ENCODE measurements around the gene ZBED1.
"Not testable (repeated sequence)": the region's sequence is repeated elsewhere in the genome, so short reads cannot be mapped to it uniquely, and the experiment has no call there.

The ZBED1 gene

DNA sequence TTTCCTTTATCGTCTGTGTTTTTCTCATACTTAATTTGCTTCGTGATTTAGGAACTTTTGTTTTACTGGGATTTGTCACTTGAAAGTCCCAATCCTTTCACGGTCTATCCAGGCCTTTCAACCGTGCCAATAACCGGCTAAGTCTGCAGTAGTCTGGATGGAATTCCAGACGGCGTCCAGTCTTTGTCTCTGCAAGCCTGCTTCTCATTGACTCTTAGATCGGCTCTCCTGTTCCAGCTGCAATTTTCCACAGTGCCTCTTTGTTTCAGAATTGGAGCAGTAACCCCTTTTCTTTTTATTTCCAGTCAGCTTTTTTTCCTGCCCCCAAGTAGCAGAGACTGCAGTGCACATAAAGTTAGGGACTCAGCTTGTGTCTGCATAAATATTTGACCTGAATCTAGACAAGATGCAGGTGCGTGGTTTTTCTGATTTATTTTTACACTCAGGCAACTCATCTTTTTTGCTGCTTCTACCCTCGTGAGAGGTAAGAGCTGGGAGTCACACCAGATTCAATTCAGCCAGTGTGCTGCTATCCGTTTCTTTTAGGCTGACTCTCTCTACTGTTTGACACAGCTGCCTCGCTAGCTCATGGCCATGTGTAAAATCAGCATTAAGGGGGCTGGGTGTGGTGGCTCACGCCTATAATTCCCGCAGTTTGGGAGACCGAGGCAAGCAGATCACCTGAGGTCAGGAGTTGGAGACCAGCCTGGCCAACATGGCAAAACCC, 37.4 kb upstream of the ZBED1 start:
- no peaks in the 10 kb centered on the region for H3K4me1 ChIP-seq
- TF ChIP-seq, protein P1, sequence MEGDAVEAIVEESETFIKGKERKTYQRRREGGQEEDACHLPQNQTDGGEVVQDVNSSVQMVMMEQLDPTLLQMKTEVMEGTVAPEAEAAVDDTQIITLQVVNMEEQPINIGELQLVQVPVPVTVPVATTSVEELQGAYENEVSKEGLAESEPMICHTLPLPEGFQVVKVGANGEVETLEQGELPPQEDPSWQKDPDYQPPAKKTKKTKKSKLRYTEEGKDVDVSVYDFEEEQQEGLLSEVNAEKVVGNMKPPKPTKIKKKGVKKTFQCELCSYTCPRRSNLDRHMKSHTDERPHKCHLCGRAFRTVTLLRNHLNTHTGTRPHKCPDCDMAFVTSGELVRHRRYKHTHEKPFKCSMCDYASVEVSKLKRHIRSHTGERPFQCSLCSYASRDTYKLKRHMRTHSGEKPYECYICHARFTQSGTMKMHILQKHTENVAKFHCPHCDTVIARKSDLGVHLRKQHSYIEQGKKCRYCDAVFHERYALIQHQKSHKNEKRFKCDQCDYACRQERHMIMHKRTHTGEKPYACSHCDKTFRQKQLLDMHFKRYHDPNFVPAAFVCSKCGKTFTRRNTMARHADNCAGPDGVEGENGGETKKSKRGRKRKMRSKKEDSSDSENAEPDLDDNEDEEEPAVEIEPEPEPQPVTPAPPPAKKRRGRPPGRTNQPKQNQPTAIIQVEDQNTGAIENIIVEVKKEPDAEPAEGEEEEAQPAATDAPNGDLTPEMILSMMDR (IDR thresholded peaks at IDR 0.05), result no peak
- no peaks in the 10 kb centered on the region for H3K9me3 ChIP-seq
- peaks cover 0 to under 1% of the 10 kb centered on the region in 2 donors for H3K27me3 ChIP-seq
- no peaks in the 10 kb centered on the region for H3K36me3 ChIP-seq
- intact Hi-C loops (cut with DNase I; ENCODE audit: low total_unique reads), result no loop called here
- H3K4me3 ChIP-seq, result no peak overlapping the region
- DNase-seq, result no peak
- no peak overlapping the region for H3K27ac ChIP-seq

DNA sequence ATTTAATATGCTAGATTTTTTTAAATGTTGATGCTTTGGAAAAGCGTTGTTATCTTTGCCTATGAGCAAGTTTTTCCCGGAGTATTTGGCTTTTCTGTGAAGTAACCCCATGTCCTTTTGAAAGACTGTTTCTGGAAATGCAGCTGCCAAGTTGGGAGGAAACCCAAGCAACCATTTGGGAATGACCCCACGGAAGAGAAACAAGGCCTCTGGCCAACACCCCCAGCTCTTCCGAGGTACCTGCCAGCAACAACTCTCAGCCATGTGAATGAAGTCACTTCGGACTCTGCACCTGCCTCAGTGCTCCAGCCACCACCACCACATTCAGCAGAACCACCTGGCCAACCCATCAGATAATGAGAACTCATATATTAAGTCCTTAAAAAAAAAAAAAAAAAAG, 36.2 kb upstream of the ZBED1 start:
- intact Hi-C loops (cut with DNase I; ENCODE audit: low total_unique reads), result no loop called here
- TF ChIP-seq, protein P1 (IDR thresholded peaks at IDR 0.05), result no peak
- Histone ChIP-seq H3K27ac (no peak overlapping the region), H3K27me3 (peaks cover 0 to 5% of the 10 kb centered on the region in 2 donors), H3K4me1 (no peaks in the 10 kb centered on the region), H3K9me3 (no peaks in the 10 kb centered on the region), H3K4me3 (no peak overlapping the region), H3K36me3 (no peaks in the 10 kb centered on the region)
- DNase-seq, result no peak

GRCh38 chrX:2536141-2536540, 35.4 kb upstream of the ZBED1 start:
- peaks cover 0 to 9% of the 10 kb centered on the region in 2 donors for H3K27me3 ChIP-seq
- DNase-seq, result no peak
- no peak overlapping the region for H3K4me3 ChIP-seq
- TF ChIP-seq, protein P1 (IDR thresholded peaks at IDR 0.05), result no peak
- no peaks in the 10 kb centered on the region for H3K9me3 ChIP-seq
- no peaks in the 10 kb centered on the region for H3K36me3 ChIP-seq
- no peaks in the 10 kb centered on the region for H3K4me1 ChIP-seq
- H3K27ac ChIP-seq, result no peak overlapping the region
- intact Hi-C loops (cut with DNase I; ENCODE audit: low total_unique reads), result no loop called here

GRCh38 chrX:2534261-2535021, 33.7 kb upstream of the ZBED1 start:
- H3K36me3 ChIP-seq; H3K27ac ChIP-seq; intact Hi-C loops (cut with DNase I; ENCODE audit: low total_unique reads); H3K4me3 ChIP-seq; DNase-seq; H3K9me3 ChIP-seq; H3K4me1 ChIP-seq: not testable (repeated sequence)
- peaks cover 0 to 13% of the 10 kb centered on the region in 2 donors for H3K27me3 ChIP-seq

DNA sequence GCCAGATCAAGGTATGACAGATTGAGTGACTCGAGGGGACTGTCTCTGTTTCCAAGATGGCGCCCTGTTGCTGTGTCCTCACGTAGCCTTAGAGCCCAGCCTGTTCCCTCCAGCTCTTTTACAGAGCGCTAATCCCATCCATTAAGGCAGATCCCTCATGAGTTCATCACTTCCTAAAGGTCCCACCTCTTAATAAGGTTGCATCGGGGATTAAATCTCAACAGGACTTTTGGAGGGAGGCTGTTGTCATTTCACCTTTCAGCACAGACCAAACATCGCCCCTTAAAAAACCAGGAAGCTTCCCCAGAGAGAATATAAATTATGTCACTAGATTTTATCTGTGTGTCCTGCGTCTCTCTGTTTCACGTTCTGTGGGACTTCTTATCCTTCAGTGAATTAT, 32.6 kb upstream of the ZBED1 start:
- Histone ChIP-seq H3K4me3 (no peak overlapping the region), H3K36me3 (no peaks in the 10 kb centered on the region), H3K27me3 (peaks cover 0 to 13% of the 10 kb centered on the region in 2 donors), H3K4me1 (no peaks in the 10 kb centered on the region), H3K27ac (no peak overlapping the region), H3K9me3 (no peaks in the 10 kb centered on the region)
- no peak for DNase-seq
- TF ChIP-seq, protein P1 (IDR thresholded peaks at IDR 0.05), result no peak
- intact Hi-C loops (cut with DNase I; ENCODE audit: low total_unique reads), result no loop called here

GRCh38 chrX:2526390-2526789, 25.6 kb upstream of the ZBED1 start:
- intact Hi-C loops (cut with DNase I; ENCODE audit: low total_unique reads), result no loop called here
- no peak overlapping the region for H3K27ac ChIP-seq
- H3K4me3 ChIP-seq, result no peak overlapping the region
- no peaks in the 10 kb centered on the region for H3K4me1 ChIP-seq
- H3K36me3 ChIP-seq, result no peaks in the 10 kb centered on the region
- no peak for DNase-seq
- TF ChIP-seq, protein P1 (IDR thresholded peaks at IDR 0.05), result no peak
- peaks cover 0 to 9% of the 10 kb centered on the region in 2 donors for H3K27me3 ChIP-seq
- H3K9me3 ChIP-seq, result no peaks in the 10 kb centered on the region

Measured in tibial artery (tissue), 4 donors.